H1 (cell line): Measurements from ENCODE around the gene LIPA. TPM values are rescaled to one million over a fixed set of nuclear protein-coding genes. Genes with fewer than 3 reads are reported as not detected.

Experiments
- CTCF ChIA-PET: fragments of 300-600 bp; sonication (Branson Sonifier 250); formaldehyde crosslinking; loops from one replicate; lab custom pipeline; 2021; ENCODE audit not compliant: partially characterized antibody; lab: Charles Lee
- POLR2A ChIA-PET: fragments of 300-600 bp; sonication (Branson Sonifier 250); formaldehyde crosslinking; loops from one replicate; lab custom pipeline; 2021; ENCODE audit warnings: inconsistent platforms; ENCODE audit not compliant: partially characterized antibody; lab: Charles Lee
- DNase-seq, 2 experiments: peaks; one replicate each; pipeline versions ENCODE4 v3.0.0 to v3.0.0-alpha.2; 2010 to 2022; ENCODE audit warnings: low spot score in 2 of 2, low read depth in 1 of 2, mixed read lengths in 1 of 2
- FAIRE-seq: peaks from 2 replicates; lab custom pipeline; 2011; peaks lifted over from hg19 to GRCh38; lab: Jason Lieb, UNC
- H2AFZ ChIP-seq: 2 replicates; pipeline ENCODE4 v1.8.1; 2012; ENCODE audit warnings: low read length, inconsistent platforms
- H2AK5ac ChIP-seq: 2 replicates; pipeline ENCODE4 v1.6.1; 2013; ENCODE audit warnings: low read depth, low read length
- H2BK120ac ChIP-seq: replicated peaks from 2 replicates; pipeline ENCODE3; 2013; ENCODE audit warnings: low read depth, low read length, inconsistent platforms
- H2BK12ac ChIP-seq: 2 replicates; pipeline ENCODE4 v1.6.1; 2013; ENCODE audit warnings: low read depth, low read length
- H2BK15ac ChIP-seq: 2 replicates; pipeline ENCODE4 v1.6.1; 2013; ENCODE audit warnings: low read length
- H2BK20ac ChIP-seq: 2 replicates; pipeline ENCODE4 v1.6.1; 2013; ENCODE audit warnings: low read length
- H2BK5ac ChIP-seq: 2 replicates; pipeline ENCODE4 v1.6.1; 2013; ENCODE audit warnings: low read depth, low read length
- H3K14ac ChIP-seq: 2 replicates; pipeline ENCODE4 v1.6.1; 2013; ENCODE audit warnings: inconsistent platforms; ENCODE audit not compliant: insufficient read length
- H3K18ac ChIP-seq: 2 replicates; pipeline ENCODE4 v1.6.1; 2013; ENCODE audit warnings: low read length; ENCODE audit errors: extremely low read depth
- H3K23ac ChIP-seq: 2 replicates; pipeline ENCODE4 v1.6.1; 2013; ENCODE audit warnings: inconsistent platforms; ENCODE audit not compliant: insufficient read length
- H3K23me2 ChIP-seq: 2 replicates; pipeline ENCODE4 v1.6.1; 2013; ENCODE audit warnings: low read depth, low read length
- H3K27ac ChIP-seq: 2 replicates; pipeline ENCODE4 v1.6.1; 2011; ENCODE audit warnings: low read depth, low read length, inconsistent platforms
- H3K27me3 ChIP-seq, 4 experiments: replicated peaks in 1 of 4; 1 replicate in 1 of 4; 2 replicates in 3 of 4; pipeline versions ENCODE4 v1.6.1 to v1.8.1; 2011 to 2013; ENCODE audit warnings: low read length in 3 of 4, mild to moderate bottlenecking in 3 of 4, inconsistent platforms in 2 of 4, mixed read lengths in 2 of 4, moderate library complexity in 1 of 4; ENCODE audit not compliant: control insufficient read depth in 3 of 4, insufficient read depth in 3 of 4; ENCODE audit errors: extremely low read depth in 1 of 4
- H3K36me3 ChIP-seq, 4 experiments: 2 replicates each; pipeline versions ENCODE4 v1.6.1 to v1.8.1; 2011 to 2013; ENCODE audit warnings: mild to moderate bottlenecking in 4 of 4, low read length in 3 of 4, moderate library complexity in 2 of 4, control low read depth in 1 of 4, inconsistent platforms in 1 of 4; ENCODE audit not compliant: insufficient read depth in 4 of 4, control insufficient read depth in 2 of 4
- H3K4ac ChIP-seq: replicated peaks from 2 replicates; pipeline ENCODE3; 2013; ENCODE audit warnings: low read length, low read depth, mixed read lengths, inconsistent platforms; ENCODE audit not compliant: insufficient read length
- H3K4me1 ChIP-seq, 4 experiments: replicated peaks in 1 of 4; 1 replicate in 1 of 4; 2 replicates in 3 of 4; pipeline versions ENCODE4 v1.6.1 to v1.8.1; 2011 to 2013; ENCODE audit warnings: low read length in 3 of 4, inconsistent platforms in 2 of 4, mixed read lengths in 1 of 4; ENCODE audit not compliant: insufficient read depth in 4 of 4, control insufficient read depth in 3 of 4
- H3K4me2 ChIP-seq, 2 experiments: 2 replicates each; pipeline versions ENCODE4 v1.6.1 to v1.8.1; 2011 to 2013; ENCODE audit warnings: low read depth in 2 of 2, low read length in 2 of 2, control low read depth in 1 of 2, inconsistent platforms in 1 of 2, mild to moderate bottlenecking in 1 of 2; ENCODE audit not compliant: insufficient read depth in 1 of 2
- H3K4me3 ChIP-seq, 4 experiments: fragments of 200-600, 300-600 bp in 1 of 4; sonication (generic), shearing (Covaris generic), sonication (Bioruptor Twin) in 1 of 4; 2 replicates each; pipeline versions ENCODE4 v1.5.1 to v1.8.1; 2011 to 2016; ENCODE audit warnings: low read length in 4 of 4, low read depth in 3 of 4, control low read depth in 2 of 4, inconsistent platforms in 2 of 4, mild to moderate bottlenecking in 2 of 4, mixed read lengths in 1 of 4, moderate library complexity in 1 of 4; ENCODE audit not compliant: insufficient read depth in 2 of 4; ENCODE audit errors: extremely low read depth in 1 of 4
- H3K56ac ChIP-seq: replicated peaks from 2 replicates; pipeline ENCODE3; 2013; ENCODE audit warnings: low read depth, mild to moderate bottlenecking, mixed read lengths, low read length, inconsistent platforms; ENCODE audit not compliant: insufficient read length
- H3K79me1 ChIP-seq: 2 replicates; pipeline ENCODE4 v1.6.1; 2013; ENCODE audit warnings: low read depth, low read length, control low read depth
- H3K79me2 ChIP-seq, 2 experiments: 2 replicates each; pipeline versions ENCODE4 v1.6.1 to v1.8.1; 2012 to 2013; ENCODE audit warnings: low read length in 2 of 2, mild to moderate bottlenecking in 2 of 2, inconsistent platforms in 1 of 2; ENCODE audit not compliant: insufficient read depth in 2 of 2, control insufficient read depth in 1 of 2
- H3K9ac ChIP-seq, 4 experiments: replicated peaks in 1 of 4; 1 replicate in 1 of 4; 2 replicates in 3 of 4; pipeline versions ENCODE4 v1.6.1 to v1.8.1; 2011 to 2013; ENCODE audit warnings: low read depth in 3 of 4, low read length in 3 of 4, control low read depth in 2 of 4, mild to moderate bottlenecking in 2 of 4, moderate library complexity in 2 of 4, inconsistent platforms in 1 of 4; ENCODE audit errors: extremely low read depth in 1 of 4
- H3K9me3 ChIP-seq, 2 experiments: 2 replicates each; pipeline versions ENCODE4 v1.6.1 to v1.8.1; 2012 to 2013; ENCODE audit warnings: mild to moderate bottlenecking in 2 of 2, moderate library complexity in 2 of 2, control low read depth in 1 of 2, inconsistent platforms in 1 of 2, low read depth in 1 of 2, low read length in 1 of 2, mixed read lengths in 1 of 2; ENCODE audit not compliant: insufficient read depth in 2 of 2
- H4K20me1 ChIP-seq, 2 experiments: replicated peaks in 1 of 2; 2 replicates each; pipeline versions ENCODE3 to v1.8.1; 2011 to 2013; ENCODE audit warnings: inconsistent platforms in 2 of 2, low read length in 2 of 2, mild to moderate bottlenecking in 1 of 2; ENCODE audit not compliant: insufficient read depth in 2 of 2, control insufficient read depth in 1 of 2
- H4K5ac ChIP-seq: 2 replicates; pipeline ENCODE4 v1.6.1; 2013; ENCODE audit warnings: low read length, low read depth, mixed read lengths, inconsistent platforms; ENCODE audit not compliant: insufficient read length
- H4K8ac ChIP-seq: 2 replicates; pipeline ENCODE4 v1.8.0; 2013; ENCODE audit warnings: mild to moderate bottlenecking, moderate library complexity, low read length, inconsistent platforms; ENCODE audit not compliant: insufficient read depth; ENCODE audit errors: extremely low read depth
- H4K91ac ChIP-seq: replicated peaks from 2 replicates; pipeline ENCODE3; 2013; ENCODE audit warnings: low read length, mixed read lengths, inconsistent platforms; ENCODE audit not compliant: insufficient read length
- CREB1 ChIP-seq: IDR thresholded peaks from 2 replicates; pipeline ENCODE4 v1.6.1; 2012; ENCODE audit warnings: inconsistent platforms
- NANOG ChIP-seq: IDR thresholded peaks from 2 replicates; pipeline ENCODE4 v1.6.1; 2011; ENCODE audit warnings: low read length, low read depth, mild to moderate bottlenecking, inconsistent platforms; ENCODE audit not compliant: insufficient read depth, poor library complexity, severe bottlenecking
- WGBS, 2 experiments: shearing (Covaris generic) in 1 of 2; methylation state at CpG; one replicate each; pipeline versions ENCODE4 v1.1.6 to v1.1.7; 2013 to 2015; ENCODE audit warnings: low lambda C conversion rate in 2 of 2, mixed read lengths in 2 of 2, inconsistent platforms in 1 of 2, low coverage in 1 of 2, missing lambda C conversion rate in 1 of 2; ENCODE audit not compliant: insufficient replicate concordance in 2 of 2, insufficient coverage in 1 of 2, insufficient read length in 1 of 2; ENCODE audit errors: extremely low coverage in 1 of 2, missing lambda C conversion rate in 1 of 2; 5-methylcytosine and 5-hydroxymethylcytosine counted together
- polyA plus RNA-seq, 7 experiments: library from polyadenylated mRNA; depleted of rRNA in 3 of 7; stranded (reverse) in 5 of 7; unstranded in 2 of 7; fragments of >200 nt in 5 of 7; fragments of 200-250 nt in 2 of 7; gene quantifications; 1 replicate in 5 of 7; 2 replicates in 1 of 7; 4 replicates in 1 of 7; pipeline versions ENCODE4 v1.2.1 to v1.2.3, GENCODE V29; 2011 to 2013; ENCODE audit warnings: missing spikeins in 2 of 7, mixed read lengths in 2 of 7
- total RNA-seq: library from RNA; stranded (reverse); fragmentation: NEBNext Ultra II Directional; extraction: Animal tissue kit (Norgen Biotek cat#: 25700); gene quantifications from 2 replicates; pipeline ENCODE4 v1.2.1, GENCODE V29; 2021
- TF ChIP-seq, protein P1 (sequence below): IDR thresholded peaks from 2 replicates; pipeline ENCODE4 v1.6.1; 2012; ENCODE audit warnings: low read length, inconsistent platforms

Gene LIPA
- total and polyA plus RNA-seq, 2 of the 8 experiments (the other 6 are each of a cell fraction or from before 2014, with no cell fraction given) = 18.1 to 32.4 TPM

DNA sequence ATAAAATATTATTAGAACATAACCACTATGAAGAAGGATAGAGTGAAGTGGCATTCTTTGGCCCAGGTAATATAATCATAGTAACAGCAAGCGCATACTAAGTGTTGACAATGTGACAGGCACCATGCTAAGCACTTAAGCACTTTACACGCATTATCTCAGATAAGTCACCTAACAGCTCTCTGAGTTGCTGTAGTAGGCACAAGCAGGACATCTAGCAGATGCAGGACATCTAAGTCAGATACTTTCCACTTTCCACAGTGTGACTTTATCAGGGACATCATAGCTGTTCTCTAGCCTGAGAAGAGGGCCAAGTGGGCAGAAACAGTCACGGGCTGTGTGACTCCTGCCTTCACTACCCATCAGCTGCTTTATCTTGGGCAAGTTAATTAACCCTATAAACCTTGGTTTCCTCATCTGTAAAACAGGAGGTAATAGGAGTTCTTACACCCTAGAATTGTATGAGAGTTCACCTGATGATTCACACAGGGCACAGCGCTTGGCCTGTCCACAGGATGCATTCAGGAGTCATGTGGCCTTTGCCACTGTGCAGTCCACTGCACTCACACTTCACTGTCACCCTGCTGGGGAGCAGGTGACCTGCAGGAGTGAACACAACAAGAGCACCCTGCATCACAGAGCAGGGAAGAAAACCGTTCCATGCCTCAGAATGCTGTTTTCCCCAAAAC lies 12.5 kb downstream of the LIPA start:
- no peak overlapping the region for H3K18ac ChIP-seq
- WGBS, 2 experiments = 92% methylated on average over 5 of the region's 5 CpGs; no CpG with 5 or more reads in 1 of the 2 experiments
- H4K8ac ChIP-seq = no peak overlapping the region
- no peak overlapping the region; the same call in 1 of the 2 replicates for H2AK5ac ChIP-seq
- H2BK120ac ChIP-seq = no peak overlapping the region
- no peak overlapping the region for H3K27ac ChIP-seq
- H4K91ac ChIP-seq = no peak overlapping the region
- H4K5ac ChIP-seq = no peak overlapping the region
- DNase-seq = no peak
- no peaks in the 10 kb centered on the region for H4K20me1 ChIP-seq
- no peak overlapping the region for H3K56ac ChIP-seq
- H2BK12ac ChIP-seq = no peak overlapping the region
- no peak overlapping the region for H3K14ac ChIP-seq
- H3K4me2 ChIP-seq = no peak overlapping the region
- FAIRE-seq = no peak
- H3K9me3 ChIP-seq = no peaks in the 10 kb centered on the region
- no peaks in the 10 kb centered on the region for H3K23me2 ChIP-seq
- H3K4me1 ChIP-seq = peaks cover 3 to 18% (median 14%) of the 10 kb centered on the region in 4 experiments; a peak in 6 of 7 replicates
- H3K23ac ChIP-seq = no peak overlapping the region
- H3K79me2 ChIP-seq = no peaks in the 10 kb centered on the region
- no peak overlapping the region for H3K4me3 ChIP-seq
- H3K4ac ChIP-seq = no peak overlapping the region
- no peak overlapping the region for H2BK20ac ChIP-seq
- ChIA-PET POLR2A (no interaction called here), CTCF (interaction anchor here (1.0 to 2.5 kb wide), 4 partner anchors 21 to 180 kb away, joined by 3 to 12 read pairs (median 6); no protein-coding TSS in a partner anchor)
- no peak overlapping the region for H3K9ac ChIP-seq
- TF ChIP-seq, protein P1, sequence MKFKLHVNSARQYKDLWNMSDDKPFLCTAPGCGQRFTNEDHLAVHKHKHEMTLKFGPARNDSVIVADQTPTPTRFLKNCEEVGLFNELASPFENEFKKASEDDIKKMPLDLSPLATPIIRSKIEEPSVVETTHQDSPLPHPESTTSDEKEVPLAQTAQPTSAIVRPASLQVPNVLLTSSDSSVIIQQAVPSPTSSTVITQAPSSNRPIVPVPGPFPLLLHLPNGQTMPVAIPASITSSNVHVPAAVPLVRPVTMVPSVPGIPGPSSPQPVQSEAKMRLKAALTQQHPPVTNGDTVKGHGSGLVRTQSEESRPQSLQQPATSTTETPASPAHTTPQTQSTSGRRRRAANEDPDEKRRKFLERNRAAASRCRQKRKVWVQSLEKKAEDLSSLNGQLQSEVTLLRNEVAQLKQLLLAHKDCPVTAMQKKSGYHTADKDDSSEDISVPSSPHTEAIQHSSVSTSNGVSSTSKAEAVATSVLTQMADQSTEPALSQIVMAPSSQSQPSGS = no peak
- no peak for TF ChIP-seq NANOG
- TF ChIP-seq CREB1 = no peak
- H2BK5ac ChIP-seq = no peak overlapping the region
- H3K27me3 ChIP-seq = no peaks in the 10 kb centered on the region
- H3K36me3 ChIP-seq = no peaks in the 10 kb centered on the region; a peak in 1 of 8 replicates
- H2BK15ac ChIP-seq = no peak overlapping the region
- no peaks in the 10 kb centered on the region for H3K79me1 ChIP-seq
- no peak overlapping the region for H2AFZ ChIP-seq
